Activated CD4-positive, alpha-beta T cell treated with anti-CD3 and anti-CD28 coated beads, Interleukin-2, amount 50 U/mL, for 16 hours (primary cell): ENCODE data around the gene SSC5D.
A peak's percentile ranks its signal among the peaks of the same experiment; 100 is the strongest.
"Not testable (repeated sequence)": the region's sequence is repeated elsewhere in the genome, so short reads cannot be mapped to it uniquely, and the experiment has no call there.

ENCODE experiments used
- DNase-seq: peaks from one replicate; pipeline ENCODE4 v3.0.0-alpha.2; 2020

SSC5D gene

DNA sequence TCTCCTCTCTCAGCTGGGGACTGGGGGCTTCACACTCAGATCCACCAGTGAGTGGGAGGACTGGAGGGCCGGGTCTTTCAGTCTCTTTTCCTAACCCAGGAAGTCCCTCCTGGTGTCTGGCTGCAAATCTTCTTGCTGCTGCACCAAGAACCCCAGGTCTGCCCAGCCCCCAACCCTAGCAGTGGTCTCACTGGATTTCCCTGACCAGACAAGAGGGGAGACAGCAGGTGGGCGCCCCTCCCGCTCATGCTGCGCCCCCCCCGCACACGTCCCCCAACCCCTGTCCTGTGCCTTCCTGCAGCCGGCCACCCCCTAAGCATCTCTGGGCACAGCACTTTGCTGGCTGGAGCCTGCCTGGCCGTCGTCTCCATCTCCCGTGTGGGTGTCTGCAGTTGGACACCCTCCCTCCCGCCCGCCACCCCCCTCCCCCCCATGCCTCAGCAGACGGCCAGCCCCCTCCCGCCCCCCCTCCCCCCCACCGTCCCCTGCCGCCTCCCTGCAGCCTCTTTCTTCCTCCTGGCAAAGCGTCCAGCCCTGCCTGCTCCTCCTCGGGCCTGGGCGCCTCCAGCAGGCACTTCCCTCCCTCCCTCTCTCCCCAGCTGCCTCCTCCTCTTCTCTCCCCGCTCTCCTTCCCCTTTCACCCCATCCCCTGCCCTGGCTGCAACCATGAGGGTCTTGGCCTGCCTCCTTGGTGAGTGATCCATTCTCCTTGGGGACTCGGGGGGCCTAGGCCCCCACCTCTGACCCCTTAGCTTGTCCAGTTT, at the start of gene SSC5D:
Gene SSC5D, plus strand, starts transcription at position 513 of the 764 bp plus-strand sequence. Its CDS starts 154 bp downstream, at position 667.
- DNase-seq, result no peak

DNA sequence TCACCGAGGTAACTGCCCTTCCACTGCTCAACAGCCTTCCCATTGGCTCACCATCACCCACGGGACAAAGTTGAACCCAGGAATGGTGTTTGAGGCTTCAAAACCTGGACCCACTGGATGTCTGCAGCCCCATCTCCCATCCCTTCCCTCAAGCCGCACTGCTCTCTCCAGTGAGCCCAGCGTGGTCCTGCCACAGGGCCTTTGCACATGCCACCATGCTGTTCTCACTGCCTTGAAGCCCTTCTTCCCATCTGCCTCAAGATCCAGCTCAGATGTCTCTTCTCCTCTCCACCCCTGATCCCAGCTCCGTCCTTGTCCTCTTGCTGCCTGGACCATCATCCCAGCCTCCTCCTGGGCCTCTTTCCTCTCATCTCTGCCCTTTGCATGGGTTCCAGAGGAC, 49.2 kb upstream of the SSC5D start:
- DNase-seq, result no peak

- no peak for DNase-seq
These were observed 47.7 kb upstream of the SSC5D start for GRCh38 chr19:55440411-55441105.

DNA sequence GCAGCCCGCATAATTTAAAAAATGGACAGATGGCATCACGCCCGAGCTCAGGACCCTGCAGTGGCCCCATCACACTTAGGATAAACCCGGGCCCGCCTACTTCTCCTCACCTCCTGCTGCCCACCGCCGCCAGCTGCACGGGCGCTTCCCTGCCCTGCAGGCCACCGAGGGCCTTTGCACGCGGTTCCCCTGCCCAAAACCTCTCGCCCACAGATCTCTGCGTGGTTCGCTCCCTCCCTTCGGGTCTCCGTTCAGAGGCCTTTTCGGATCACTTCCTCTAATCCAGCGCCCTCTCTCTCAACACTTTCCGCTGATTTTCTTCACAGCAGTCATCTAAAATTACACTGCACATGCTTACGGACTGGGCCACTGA, 46.9 kb upstream of the SSC5D start:
- no peak for DNase-seq

GRCh38 chr19:55441692-55442321, 46.4 kb upstream of the SSC5D start:
- DNase-seq, result no peak

DNA sequence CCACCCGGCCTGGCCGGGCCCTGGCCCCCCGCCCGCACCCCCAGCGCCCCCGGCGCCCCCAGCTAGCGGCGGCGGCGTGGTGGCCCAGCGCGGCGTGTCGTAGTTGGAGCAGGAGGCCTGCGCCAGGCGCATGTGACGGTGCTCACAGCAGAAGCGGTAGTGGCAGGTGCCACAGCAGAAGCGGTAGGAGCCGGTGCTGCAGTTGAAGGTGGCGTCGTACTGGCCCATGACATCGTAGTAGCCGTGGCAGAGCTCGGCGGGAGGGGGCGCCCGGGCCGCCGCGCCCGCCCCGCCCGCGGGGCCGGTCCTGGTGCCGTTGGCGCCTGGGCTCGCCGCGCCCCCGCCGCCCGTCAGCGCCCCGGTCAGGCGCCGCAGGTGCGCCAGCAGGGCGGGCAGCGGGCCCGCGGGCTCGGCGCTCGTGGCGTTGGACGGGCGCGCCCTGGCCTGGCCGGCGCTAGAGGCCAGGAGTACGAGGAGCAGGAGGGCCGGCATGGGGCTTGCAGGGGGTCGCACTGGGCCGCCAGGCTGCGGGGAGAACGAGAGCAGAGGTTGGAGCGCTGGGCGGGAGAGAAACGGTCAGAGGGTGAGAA, 45.8 kb upstream of the SSC5D start:
- no peak for DNase-seq

GRCh38 chr19:55443045-55443823, 45.0 kb upstream of the SSC5D start, which contains the start of gene SHISA7:
SHISA7 (minus strand) TSS chr19:55443300; CDS start chr19:55442863, 437 bp downstream.
- DNase-seq, result no peak

DNA sequence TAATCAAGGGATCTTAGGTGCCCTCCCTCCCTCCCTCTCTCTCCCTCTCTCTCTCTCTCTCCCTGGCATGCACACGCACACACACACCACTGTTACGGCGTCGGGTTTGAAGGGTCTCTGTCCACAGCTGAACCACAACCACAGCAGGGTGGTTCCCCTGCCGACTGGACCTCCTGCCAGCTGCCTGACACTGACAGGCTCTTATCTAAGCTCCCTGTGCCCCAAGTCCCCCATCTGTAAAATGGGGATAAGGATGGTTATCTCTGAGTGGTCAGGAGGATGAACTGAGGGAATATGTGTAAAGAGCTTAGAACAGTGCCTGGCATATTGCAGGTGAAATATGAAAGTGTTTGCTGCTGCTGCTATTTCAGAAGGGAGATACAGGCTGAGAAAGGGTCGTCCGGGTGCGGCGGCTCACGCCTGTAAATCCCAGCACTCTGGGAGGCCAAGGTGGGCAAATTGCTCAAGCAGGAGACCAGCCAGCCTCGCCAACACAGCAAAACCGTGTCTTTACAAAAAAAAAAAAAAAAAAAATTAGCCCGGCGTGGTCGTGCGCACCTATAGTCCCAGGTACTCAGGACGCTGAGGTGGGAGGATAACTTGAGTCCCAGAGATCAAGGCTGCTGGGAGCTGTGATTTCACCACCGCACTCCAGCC, 44.3 kb upstream of the SSC5D start:
- no peak for DNase-seq

- DNase-seq, result no peak
These were observed 43.6 kb upstream of the SSC5D start for GRCh38 chr19:55444646-55445045.

- DNase-seq, result no peak
These were observed 42.2 kb upstream of the SSC5D start for GRCh38 chr19:55446060-55446459.

- no peak for DNase-seq
These were observed 40.6 kb upstream of the SSC5D start for GRCh38 chr19:55447421-55448174.

- not testable (repeated sequence) for DNase-seq
These were observed 40.1 kb upstream of the SSC5D start for GRCh38 chr19:55448175-55448490.

DNA sequence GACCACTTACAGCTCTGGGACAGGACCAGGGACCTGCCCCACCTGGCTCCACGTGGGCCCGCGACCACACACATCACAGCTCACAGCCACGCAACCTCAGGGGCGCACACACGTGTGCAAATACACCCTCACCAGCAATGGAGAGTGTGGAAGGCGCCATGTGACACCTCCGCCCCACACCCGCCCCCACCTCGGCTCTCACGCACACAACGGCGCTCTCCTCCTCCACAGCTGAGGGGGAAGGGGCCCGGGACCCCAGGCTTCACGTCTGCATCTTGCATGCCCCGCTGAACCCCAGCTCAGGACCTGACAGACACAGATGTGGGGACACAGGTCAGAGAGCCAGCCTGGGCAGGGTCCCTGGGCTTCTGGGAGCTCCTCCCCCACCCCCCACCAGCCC, 38.8 kb upstream of the SSC5D start:
- DNase-seq, result no peak

GRCh38 chr19:55451163-55451964, 36.9 kb upstream of the SSC5D start:
- no peak for DNase-seq

DNA sequence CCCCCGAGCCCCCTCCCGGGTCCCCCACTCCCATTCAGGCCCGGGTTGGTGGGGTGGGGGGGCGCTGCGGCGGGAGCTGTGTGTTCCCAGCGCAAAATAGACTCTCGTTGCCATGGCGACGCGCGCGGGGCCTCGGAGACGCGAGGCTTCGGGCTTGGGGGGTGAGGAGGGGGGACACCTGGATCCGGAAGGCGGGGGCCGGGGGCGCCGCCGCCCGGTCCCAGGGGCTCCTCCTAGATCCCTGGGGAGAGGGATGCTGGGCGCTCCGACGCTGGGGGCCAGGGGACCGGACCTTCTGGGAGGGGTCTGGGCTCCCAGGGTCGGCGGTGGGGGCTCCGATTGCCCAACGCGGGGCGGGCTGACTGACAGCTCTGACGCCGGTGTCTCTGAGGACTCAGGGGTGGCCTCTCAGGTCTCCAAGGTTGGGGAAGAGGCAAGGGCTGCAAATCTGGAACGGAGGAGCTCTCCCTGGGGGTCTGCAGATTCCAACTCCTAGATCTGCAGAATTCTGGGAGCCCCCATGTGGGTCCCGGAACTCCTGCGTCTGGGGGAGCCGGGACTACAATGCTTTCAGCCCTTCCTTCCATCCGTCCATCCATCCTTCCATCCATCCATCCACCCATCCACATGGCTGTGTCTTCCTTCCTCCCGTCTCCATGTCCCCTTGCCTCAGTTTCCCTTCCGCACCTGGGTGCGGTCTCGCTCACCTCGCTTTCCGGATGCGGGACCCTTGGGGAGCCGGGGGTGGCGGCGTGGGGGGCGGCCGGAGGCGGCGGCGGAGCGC, 36.1 kb upstream of the SSC5D start:
- no peak for DNase-seq

DNA sequence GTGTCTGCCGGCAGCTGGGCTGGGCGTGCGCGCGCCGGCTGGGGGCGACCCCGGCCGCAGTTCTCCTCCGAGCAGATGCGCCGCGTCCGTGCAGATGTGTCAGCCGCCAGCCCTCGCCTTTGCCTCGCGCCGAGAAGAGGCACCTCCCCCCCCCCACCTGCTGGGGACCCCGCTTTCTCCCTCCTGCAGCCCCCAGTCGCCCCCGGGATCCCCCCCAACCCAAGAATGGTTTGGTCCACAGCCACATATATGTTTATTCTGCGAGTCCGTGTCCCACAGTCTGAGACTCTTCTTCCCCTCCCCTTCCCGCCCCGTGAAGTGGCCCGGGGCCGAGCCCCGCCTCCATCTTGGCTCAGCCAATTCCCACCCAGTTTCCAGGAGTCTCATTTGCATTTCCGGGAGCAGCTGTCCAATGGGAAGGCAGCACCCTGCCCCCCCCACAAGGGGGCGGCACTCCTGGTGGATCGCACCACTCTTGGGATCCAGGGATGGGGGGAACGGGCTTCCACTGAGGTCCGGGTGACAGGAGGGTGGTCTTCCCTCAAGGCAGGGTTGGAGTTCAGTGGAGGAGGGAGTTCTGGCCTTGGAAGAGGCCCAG, 35.4 kb upstream of the SSC5D start:
- DNase-seq, result peak; percentile 59

DNA sequence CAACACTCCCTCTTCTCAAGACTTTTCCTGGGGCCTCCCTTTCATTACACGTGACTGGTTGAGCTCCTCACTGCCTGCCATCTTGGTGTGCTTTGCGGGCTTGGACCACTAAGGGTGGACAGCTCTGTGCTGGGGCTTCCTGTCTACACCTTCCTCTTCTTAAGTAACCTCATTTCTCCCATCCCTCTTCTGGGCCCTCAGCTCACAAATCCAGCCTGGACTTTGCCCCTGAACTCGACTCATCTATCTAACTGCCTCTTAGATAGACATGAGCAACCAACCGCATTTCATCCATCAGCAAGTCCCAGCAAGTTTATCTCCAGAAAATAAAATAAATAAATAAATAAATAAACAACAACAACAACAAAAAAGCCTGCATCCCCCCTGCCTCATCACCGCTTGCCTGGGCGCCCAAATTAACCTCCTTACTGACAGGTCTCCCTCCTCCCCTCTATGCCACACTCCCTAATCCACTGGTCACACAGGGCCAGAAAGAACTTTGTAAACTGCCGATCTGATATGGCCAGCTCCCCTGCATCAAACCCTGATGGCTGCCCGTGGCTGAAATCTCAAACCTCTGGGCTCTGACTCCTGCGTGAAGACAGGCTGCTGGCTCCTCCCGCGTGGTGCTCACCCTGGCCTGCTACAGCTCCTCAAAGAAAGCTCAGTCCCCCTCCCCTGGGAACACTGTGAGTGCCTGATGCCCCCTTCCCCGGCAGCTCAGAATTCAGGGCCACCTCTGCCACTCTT, 34.5 kb upstream of the SSC5D start:
- DNase-seq, result no peak

- DNase-seq, result peak; percentile 52
These were observed 33.4 kb upstream of the SSC5D start for GRCh38 chr19:55454787-55455243.
